NOMO-1 (cell line): ENCODE data around the gene SUN1.

Experiments used
- DNase-seq, 2 experiments: peaks; one replicate each; lab custom pipeline; 2025; ENCODE audit not compliant: unreplicated experiment in 2 of 2; lab: John Stamatoyannopoulos, UW

The SUN1 gene

GRCh38 chr7:874031-874749 is 41.9 kb downstream of the SUN1 start:
- no peak for DNase-seq

DNA sequence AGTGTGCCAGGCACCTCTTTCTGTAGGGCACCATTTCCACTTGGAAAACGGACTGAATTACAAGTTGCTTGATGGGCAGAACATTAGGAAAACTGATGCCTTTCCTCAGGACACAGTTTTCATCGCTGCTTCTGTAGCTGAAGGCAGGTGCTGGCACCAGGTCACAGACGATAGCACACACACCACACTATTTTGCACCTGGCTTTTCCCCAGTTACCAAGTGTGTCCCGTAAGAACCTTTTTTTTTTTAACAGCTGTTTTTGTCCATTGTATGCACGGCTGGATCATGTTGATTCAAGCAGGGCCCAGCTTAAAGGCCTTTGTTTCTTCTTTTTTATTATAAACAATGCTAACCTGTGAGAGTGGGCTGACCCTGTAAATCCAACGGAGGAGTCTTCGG is 42.8 kb downstream of the SUN1 start:
- DNase-seq = no peak

GRCh38 chr7:875476-876076 is 43.3 kb downstream of the SUN1 start:
- DNase-seq = no peak

DNA sequence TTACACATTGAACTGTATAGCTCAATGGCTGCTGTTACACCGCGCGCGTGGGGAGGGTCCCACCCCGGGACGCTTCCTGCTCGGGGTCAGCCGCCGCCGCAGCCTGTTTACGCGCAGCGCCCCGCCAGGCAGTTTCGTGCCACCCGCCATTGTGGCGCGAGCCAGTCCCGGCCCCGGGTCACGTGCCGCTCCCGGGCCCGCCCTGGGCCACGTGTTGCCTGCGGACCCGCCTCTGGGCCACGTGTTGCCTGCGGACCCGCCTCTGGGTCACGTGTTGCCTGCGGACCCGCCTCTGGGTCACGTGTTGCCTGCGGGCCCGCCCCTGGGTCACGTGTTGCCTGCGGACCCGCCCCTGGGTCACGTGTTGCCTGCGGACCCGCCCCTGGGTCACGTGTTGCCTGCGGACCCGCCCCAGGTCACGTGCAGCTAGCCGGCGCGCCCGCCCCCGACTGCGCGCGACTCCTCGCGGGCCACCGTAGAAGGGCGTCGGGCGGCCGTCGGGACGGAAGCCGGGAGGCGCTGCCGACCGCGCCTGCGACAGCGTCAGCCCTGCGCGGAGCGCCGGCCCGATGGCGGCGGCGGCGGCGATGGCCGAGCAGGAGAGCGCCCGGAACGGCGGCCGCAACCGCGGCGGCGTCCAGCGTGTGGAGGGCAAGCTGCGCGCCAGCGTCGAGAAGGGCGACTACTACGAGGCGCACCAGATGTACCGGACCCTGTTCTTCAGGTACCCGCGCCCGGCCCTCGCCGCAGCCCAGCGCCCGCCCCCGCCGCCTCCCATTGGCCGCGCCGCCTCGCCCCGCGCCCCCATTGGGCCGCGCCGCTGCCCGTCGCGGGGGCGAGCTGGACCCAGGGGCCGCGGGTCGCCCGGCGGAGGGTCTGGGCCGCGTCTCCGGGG is 44.0 kb downstream of the SUN1 start, which contains the start of gene GET4:
Gene GET4, plus strand, starts transcription at position 478 of the 895 bp plus-strand sequence. Its CDS starts 92 bp downstream, at position 570.
- peak; percentile 81 to 91 for DNase-seq

DNA sequence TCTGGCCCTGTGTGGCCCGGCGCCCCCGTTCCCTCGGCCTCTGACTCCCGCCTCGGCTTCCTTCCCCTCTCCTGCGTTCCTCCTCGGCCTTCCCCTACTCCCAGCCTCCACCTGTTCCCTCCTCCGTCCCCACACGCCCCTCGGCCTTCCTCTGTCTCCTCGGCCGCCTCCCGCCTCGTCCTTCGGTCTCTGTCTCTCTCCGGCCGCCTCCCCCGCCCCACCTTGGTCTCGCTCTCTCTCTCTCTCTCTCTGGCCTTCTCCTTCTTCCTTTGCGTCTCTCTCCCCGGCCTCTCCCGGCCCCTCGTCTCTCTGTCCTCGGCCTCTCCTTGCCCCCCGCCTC is 44.7 kb downstream of the SUN1 start:
- peak; percentile 43 to 68 for DNase-seq

GRCh38 chr7:877312-878232 is 45.3 kb downstream of the SUN1 start:
- DNase-seq = peak in 1 of 2 experiments; percentile 29

- DNase-seq = no peak
Measured at GRCh38 chr7:879093-879492, 46.8 kb downstream of the SUN1 start.

- no peak for DNase-seq
Measured at GRCh38 chr7:879706-880105, 47.4 kb downstream of the SUN1 start.

DNA sequence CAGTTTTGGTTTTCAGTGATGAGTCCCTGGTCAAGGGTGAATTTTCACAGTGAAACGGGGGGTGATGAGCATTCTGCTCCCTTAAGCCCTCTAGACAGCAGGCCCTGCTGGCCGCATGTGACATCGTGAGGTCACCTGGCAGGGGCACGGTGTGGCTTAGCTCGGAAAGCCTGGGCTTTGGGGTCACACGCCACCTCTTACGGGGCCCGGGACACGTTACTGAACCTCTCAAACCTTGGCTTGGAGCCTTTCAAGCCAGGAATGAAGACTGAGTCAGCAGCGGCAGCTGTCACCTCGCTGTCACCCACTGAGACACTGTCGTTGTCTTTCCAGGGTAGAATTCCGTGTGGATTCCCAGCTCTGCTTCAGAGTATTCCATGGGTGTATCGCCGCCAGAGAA is 48.2 kb downstream of the SUN1 start:
- DNase-seq = no peak

GRCh38 chr7:881441-882234 is 49.4 kb downstream of the SUN1 start:
- DNase-seq = no peak

- no peak for DNase-seq
Measured at GRCh38 chr7:882336-883035, 50.2 kb downstream of the SUN1 start.

DNA sequence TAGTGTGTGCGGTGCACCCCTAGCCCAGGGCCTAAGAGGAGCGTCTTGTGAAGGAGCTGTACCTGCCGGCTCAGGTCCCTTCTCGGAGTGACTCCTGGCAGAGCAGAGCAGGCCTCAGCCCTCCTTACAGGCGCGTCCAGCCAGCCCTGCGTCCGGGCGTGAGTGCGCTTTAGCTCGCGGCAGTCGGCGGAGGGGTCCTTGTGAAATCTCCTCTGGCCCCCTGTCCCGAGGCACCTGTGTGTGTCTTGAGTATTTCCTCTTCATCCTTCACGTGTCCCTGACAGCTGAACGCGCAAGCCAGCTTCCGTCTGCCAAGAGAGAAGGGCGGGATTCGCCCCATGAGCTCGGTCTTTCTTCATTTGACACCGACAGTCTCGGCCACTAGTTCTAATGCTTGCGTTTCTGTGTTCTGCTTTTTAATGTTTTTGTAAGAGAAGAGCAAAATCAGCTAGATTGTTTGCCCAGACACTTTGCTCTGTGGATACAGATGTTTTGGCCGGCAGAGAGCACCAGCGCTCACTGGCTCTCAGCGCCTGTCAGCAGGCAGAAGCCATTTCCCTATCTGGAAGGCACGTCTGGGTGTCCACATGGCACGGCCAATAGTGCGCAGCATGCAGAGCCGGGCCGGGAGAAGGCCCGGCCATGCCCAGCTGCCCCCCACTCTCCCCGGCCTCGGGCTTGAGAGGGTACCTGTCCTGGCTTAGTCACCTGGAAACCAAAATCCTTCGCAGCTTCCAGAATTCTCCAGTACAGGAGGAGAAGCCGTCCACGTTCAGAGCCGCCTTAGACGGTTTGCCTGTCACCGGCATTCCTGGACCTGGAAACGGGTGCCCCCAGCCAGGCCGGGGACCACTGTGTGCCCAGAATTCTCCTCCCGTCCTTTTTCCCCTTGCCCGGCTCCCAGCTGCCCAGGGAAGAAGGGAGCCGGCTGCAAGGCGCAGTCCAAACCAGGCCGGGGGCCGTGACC is 51.1 kb downstream of the SUN1 start:
- no peak for DNase-seq

DNA sequence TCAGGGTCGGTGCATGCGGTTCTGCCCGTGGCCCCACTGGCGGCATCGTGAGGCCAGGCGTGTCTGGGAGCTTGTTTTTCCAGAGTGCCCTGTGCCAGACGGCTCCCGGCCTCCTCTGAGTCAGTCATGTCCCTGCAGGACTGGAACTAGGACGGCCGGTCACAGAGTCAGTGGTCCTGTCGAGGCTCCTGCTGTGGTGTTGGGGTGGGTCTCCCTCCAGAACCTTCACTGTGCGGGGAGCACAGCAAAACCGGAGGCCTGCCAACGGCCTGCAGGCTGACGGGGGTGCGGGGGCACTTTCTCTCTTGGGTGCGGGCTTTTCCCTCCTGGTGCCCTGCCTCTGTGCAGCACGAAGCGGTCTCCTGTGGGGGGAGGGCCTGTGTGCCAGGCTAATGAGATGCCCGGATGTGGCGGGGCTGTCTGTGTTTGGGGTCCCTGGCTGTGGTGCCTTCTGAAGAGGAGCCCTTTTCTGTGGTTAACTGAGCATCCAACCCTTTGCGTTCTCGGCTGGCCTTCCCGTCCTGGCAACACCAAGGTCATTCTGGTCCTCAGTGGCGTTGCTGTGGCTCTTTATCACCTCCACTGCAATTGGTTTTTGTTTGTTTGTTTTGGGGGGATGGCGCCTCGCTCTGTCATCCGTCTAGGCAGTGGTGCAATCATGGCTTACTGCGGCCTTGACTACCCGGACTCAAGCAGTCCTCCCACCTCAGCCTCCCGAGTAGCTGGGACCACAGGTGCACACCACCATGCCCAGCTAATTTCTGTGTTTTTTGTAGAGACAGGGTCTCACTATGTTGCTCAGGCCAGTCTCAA is 52.1 kb downstream of the SUN1 start:
- no peak for DNase-seq

DNA sequence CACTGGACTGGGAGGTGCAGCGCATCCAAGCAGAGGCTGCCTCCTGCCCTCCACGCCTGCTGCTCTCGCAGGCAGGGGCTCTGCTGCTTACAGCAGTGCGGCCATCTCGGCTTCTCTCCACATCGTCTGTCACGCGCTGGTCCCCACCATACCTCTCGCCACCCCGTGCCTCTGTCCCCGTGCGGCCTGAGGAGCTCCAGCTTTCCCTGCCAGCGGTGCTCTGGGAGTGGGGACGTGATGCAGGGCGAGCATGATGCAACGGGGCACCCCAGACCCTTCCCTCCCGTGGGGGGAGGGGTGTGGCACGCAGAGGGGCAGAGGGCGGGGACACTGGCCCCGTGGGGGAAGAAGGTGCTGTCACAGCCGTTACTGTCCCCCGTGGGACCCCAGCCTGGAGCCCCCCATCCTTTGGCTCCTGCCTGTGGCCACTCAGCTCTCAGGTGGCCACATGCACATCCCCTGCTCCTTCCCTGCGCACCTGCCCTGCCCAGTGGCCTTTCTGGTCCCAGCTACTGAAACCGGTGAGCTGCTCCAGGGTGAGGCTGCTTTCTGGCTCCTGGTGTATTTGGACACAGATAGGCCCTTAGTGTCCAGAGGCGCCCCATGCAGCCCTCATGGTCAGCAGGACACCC is 53.1 kb downstream of the SUN1 start:
- DNase-seq = no peak

- no peak for DNase-seq
Measured at GRCh38 chr7:885893-886625, 53.8 kb downstream of the SUN1 start.
